BJ (cell line): ENCODE results near the gene ELF2. TPM values are rescaled to one million over a fixed set of nuclear protein-coding genes. Genes with fewer than 3 reads are reported as not detected.

ENCODE experiments used
- CTCF ChIA-PET: fragments of 350-600 bp; formaldehyde crosslinking; extraction: SDS; loops from one replicate; lab custom pipeline; 2021; ENCODE audit warnings: antibody characterized with exemption, inconsistent platforms; lab: Yijun Ruan, JAX
- POLR2A ChIA-PET: fragments of 300-600 bp; sonication (Branson Sonifier 250); formaldehyde crosslinking; extraction: SDS; loops from one replicate; lab custom pipeline; 2021; ENCODE audit warnings: antibody characterized with exemption; lab: Charles Lee
- DNase-seq: peaks from one replicate; pipeline ENCODE4 v3.0.0-alpha.2; 2011; ENCODE audit warnings: low read depth
- H3K27me3 ChIP-seq: 2 replicates; pipeline ENCODE4 v1.6.0; 2011; ENCODE audit warnings: low read length; ENCODE audit not compliant: control insufficient read depth, insufficient read depth
- H3K36me3 ChIP-seq: 2 replicates; pipeline ENCODE4 v1.5.1; 2011; ENCODE audit warnings: low read length; ENCODE audit not compliant: control insufficient read depth, insufficient read depth
- H3K4me3 ChIP-seq: 2 replicates; pipeline ENCODE4 v1.5.1; 2011; ENCODE audit warnings: low read depth, mild to moderate bottlenecking, control low read depth, low read length
- CTCF ChIP-seq: IDR thresholded peaks from 2 replicates; pipeline ENCODE4 v1.5.1; 2011; ENCODE audit warnings: low read depth, mild to moderate bottlenecking, control low read depth, inconsistent platforms, low read length, moderate library complexity; ENCODE audit not compliant: insufficient read depth
- polyA plus RNA-seq: library from polyadenylated mRNA; depleted of rRNA; stranded (reverse); fragments of >200 nt; gene quantifications from 2 replicates; pipeline ENCODE4 v1.2.3, GENCODE V29; 2011

Gene ELF2
- polyA plus RNA-seq, 1 experiment = 23.9 TPM

DNA sequence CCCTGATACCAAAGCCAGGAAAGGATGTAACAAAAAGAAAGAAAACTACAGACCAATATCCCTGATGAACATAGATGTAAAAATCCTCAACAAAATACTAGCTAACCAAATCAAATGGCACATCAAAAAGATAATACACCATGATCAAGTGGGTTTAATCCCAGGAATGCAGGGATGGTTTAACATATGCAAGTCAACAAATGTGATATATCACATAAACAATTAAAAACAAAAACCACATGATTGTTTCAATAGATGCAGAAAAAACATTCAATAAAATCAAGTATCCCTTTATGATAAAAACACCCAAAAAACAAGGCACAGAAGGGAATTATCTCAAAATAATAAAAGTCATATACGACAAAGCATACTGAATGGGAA lies 31.5 kb downstream of the ELF2 start:
- POLR2A ChIA-PET = no interaction called here

GRCh38 chr4:139144911-139145551 lies 32.0 kb downstream of the ELF2 start:
- H3K27me3 ChIP-seq = no peaks in the 10 kb centered on the region
- H3K36me3 ChIP-seq = no peaks in the 10 kb centered on the region; the same call in 1 of the 2 replicates
- H3K4me3 ChIP-seq = no peak overlapping the region
- TF ChIP-seq CTCF = no peak
- DNase-seq = no peak
- POLR2A ChIA-PET = no interaction called here
- CTCF ChIA-PET = interaction anchor here (1.3 kb wide), 1 partner anchor 31 kb away, joined by 3 read pairs; no protein-coding TSS in a partner anchor

More for the DNA sequence above, 31.5 kb downstream of the ELF2 start:
- TF ChIP-seq CTCF = no peak
- Histone ChIP-seq H3K4me3 (no peak overlapping the region), H3K36me3 (no peaks in the 10 kb centered on the region; the same call in 1 of the 2 replicates), H3K27me3 (no peaks in the 10 kb centered on the region)
- DNase-seq = no peak
- CTCF ChIA-PET = interaction anchor here (1.3 kb wide), 1 partner anchor 30 kb away, joined by 3 read pairs; no protein-coding TSS in a partner anchor

DNA sequence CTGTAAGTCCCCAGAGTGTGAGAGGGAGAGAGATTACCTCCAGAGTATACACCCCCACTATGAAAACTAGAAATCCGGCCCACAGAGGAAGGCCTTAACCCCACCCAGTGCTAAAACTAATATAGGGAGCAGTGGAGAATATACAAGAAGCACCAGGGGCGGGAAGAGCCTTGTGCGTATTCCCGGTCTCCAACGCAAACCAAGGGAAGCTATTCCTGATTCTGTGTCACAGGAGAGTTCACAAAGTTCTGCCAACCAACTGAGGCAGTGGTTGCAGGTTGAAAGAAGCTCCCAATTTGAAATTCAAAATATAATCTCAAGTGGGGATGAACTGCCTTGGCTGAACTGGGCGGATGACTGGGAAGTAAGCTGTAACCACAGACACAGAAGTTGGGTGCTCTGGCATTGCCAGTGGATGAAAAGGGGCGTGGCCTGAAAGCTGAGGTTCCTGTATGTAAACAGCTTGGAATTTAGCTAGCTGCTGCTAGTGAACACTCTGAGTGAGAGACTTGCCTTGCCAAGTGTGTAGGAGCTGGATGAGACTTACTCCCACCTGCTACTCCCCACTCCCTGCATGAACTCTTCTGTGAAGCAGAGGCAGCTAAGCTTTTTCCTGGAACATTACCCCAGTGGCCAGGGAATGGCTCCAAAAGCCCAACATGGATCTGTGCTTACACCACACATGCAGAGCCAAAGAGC lies 32.7 kb downstream of the ELF2 start:
- DNase-seq = no peak
- no peaks in the 10 kb centered on the region; the same call in 1 of the 2 replicates for H3K36me3 ChIP-seq
- no peak for TF ChIP-seq CTCF
- H3K4me3 ChIP-seq = no peak overlapping the region
- H3K27me3 ChIP-seq = no peaks in the 10 kb centered on the region
- CTCF ChIA-PET = interaction anchor here (1.3 kb wide), 1 partner anchor 31 kb away, joined by 3 read pairs; no protein-coding TSS in a partner anchor
- POLR2A ChIA-PET = interaction anchor here (0.6 kb wide), 1 partner anchor 129 kb away, joined by 3 read pairs; the partner anchor contains the start of gene NOCT

- no peaks in the 10 kb centered on the region; the same call in 1 of the 2 replicates for H3K36me3 ChIP-seq
- no peak for DNase-seq
- H3K4me3 ChIP-seq = no peak overlapping the region
- CTCF ChIA-PET = interaction anchor here (1.4 kb wide), 1 partner anchor 25 kb away, joined by 4 read pairs; no protein-coding TSS in a partner anchor
- no peaks in the 10 kb centered on the region for H3K27me3 ChIP-seq
- no peak for TF ChIP-seq CTCF
- POLR2A ChIA-PET = no interaction called here
These were observed 34.0 kb downstream of the ELF2 start for GRCh38 chr4:139142980-139143379.

DNA sequence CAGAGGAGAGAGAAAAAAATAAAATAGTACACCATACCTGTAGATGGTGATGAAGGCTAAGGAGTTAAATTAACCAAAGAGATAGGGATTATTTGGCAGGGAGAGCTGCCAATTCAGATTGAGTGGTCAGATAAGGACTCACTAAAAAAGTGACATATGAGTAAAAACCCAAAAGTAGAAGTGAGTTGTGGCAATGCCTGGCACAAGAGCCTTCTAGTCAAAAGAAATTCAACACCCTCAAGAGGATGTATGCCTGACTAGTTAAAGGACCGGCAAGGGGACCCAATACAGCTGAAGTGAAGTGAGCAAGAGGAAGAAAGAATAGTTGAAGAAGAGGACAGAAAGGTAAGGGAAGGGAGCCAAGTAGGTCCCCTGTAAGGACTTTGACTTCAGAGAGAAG lies 34.9 kb downstream of the ELF2 start:
- no peaks in the 10 kb centered on the region for H3K27me3 ChIP-seq
- no peak overlapping the region for H3K4me3 ChIP-seq
- no peaks in the 10 kb centered on the region for H3K36me3 ChIP-seq
- DNase-seq = no peak
- no peak for TF ChIP-seq CTCF
- POLR2A ChIA-PET = no interaction called here
- CTCF ChIA-PET = interaction anchor here (1.4 kb wide), 1 partner anchor 26 kb away, joined by 4 read pairs; no protein-coding TSS in a partner anchor
